Neuronal stem cell (in vitro differentiated cells): Measurements from ENCODE around the gene CCDC127.
A peak's percentile ranks its signal among the peaks of the same experiment; 100 is the strongest.
"Not testable (repeated sequence)": the region's sequence is repeated elsewhere in the genome, so short reads cannot be mapped to it uniquely, and the experiment has no call there.

Experiments used
- DNase-seq: peaks from one replicate; pipeline ENCODE4 v3.0.0-alpha.2; 2013; ENCODE audit warnings: low spot score
- H2AFZ ChIP-seq: one replicate; pipeline ENCODE4 v1.6.1; 2013; ENCODE audit warnings: mild to moderate bottlenecking, low read length, inconsistent platforms
- H2AK5ac ChIP-seq: 2 replicates; pipeline ENCODE4 v1.6.1; 2013; ENCODE audit warnings: low read depth, mild to moderate bottlenecking, inconsistent platforms, low read length, moderate library complexity, mixed read lengths
- H2BK120ac ChIP-seq: 2 replicates; pipeline ENCODE4 v1.6.1; 2013; ENCODE audit warnings: low read depth, mild to moderate bottlenecking, inconsistent platforms, low read length, moderate library complexity, mixed read lengths
- H2BK12ac ChIP-seq: one replicate; pipeline ENCODE4 v1.6.1; 2013; ENCODE audit warnings: low read length, inconsistent platforms
- H2BK15ac ChIP-seq: 2 replicates; pipeline ENCODE4 v1.6.1; 2013; ENCODE audit warnings: mild to moderate bottlenecking, low read length, inconsistent platforms, mixed read lengths
- H2BK5ac ChIP-seq: one replicate; pipeline ENCODE4 v1.6.1; 2013; ENCODE audit warnings: inconsistent platforms, mild to moderate bottlenecking, low read length, moderate library complexity
- H3K14ac ChIP-seq: one replicate; pipeline ENCODE4 v1.6.1; 2013; ENCODE audit warnings: low read length, inconsistent platforms
- H3K18ac ChIP-seq: 2 replicates; pipeline ENCODE4 v1.6.1; 2013; ENCODE audit warnings: low read length, inconsistent platforms
- H3K23ac ChIP-seq: 2 replicates; pipeline ENCODE4 v1.6.1; 2013; ENCODE audit warnings: low read depth, mild to moderate bottlenecking, mixed read lengths, low read length, inconsistent platforms; ENCODE audit not compliant: poor library complexity
- H3K27ac ChIP-seq: replicated peaks from 3 replicates; pipeline ENCODE4 v1.5.1; 2013; ENCODE audit warnings: low read length, inconsistent platforms
- H3K27me3 ChIP-seq, 3 experiments: 2 replicates each; pipeline ENCODE4 v1.6.1; 2013; ENCODE audit warnings: low read length in 3 of 3, mild to moderate bottlenecking in 2 of 3, inconsistent platforms in 1 of 3, low read depth in 1 of 3, mixed read lengths in 1 of 3, moderate library complexity in 1 of 3; ENCODE audit not compliant: control insufficient read depth in 3 of 3, insufficient read depth in 3 of 3
- H3K36me3 ChIP-seq, 2 donors: replicated peaks in 1 of 2; 2 replicates each; pipeline ENCODE4 v1.6.1; 2013; ENCODE audit warnings: low read length in 2 of 2; ENCODE audit not compliant: control insufficient read depth in 2 of 2, insufficient read depth in 2 of 2
- H3K4ac ChIP-seq: 2 replicates; pipeline ENCODE4 v1.6.1; 2013; ENCODE audit warnings: inconsistent platforms, mild to moderate bottlenecking, low read length, moderate library complexity
- H3K4me1 ChIP-seq, 2 donors: 1 replicate in 1 of 2; 2 replicates in 1 of 2; pipeline ENCODE4 v1.6.1; 2013; ENCODE audit warnings: low read length in 2 of 2, low read depth in 1 of 2; ENCODE audit not compliant: control insufficient read depth in 2 of 2, insufficient read depth in 1 of 2
- H3K4me2 ChIP-seq: one replicate; pipeline ENCODE4 v1.6.1; 2013; ENCODE audit warnings: mild to moderate bottlenecking, low read length, inconsistent platforms; ENCODE audit not compliant: insufficient read depth, poor library complexity, severe bottlenecking
- H3K4me3 ChIP-seq, 2 donors: 2 replicates each; pipeline ENCODE4 v1.5.1; 2013; ENCODE audit warnings: low read length in 2 of 2, mild to moderate bottlenecking in 2 of 2, inconsistent platforms in 1 of 2, moderate library complexity in 1 of 2
- H3K79me1 ChIP-seq: one replicate; pipeline ENCODE4 v1.6.1; 2013; ENCODE audit warnings: low read depth, mild to moderate bottlenecking, inconsistent platforms, low read length, moderate library complexity
- H3K9ac ChIP-seq: one replicate; pipeline ENCODE4 v1.6.1; 2013; ENCODE audit warnings: mild to moderate bottlenecking, low read depth, low read length, inconsistent platforms; ENCODE audit not compliant: poor library complexity
- H3K9me3 ChIP-seq, 2 donors: replicated peaks in 1 of 2; 2 replicates each; pipeline versions ENCODE3 to v1.6.1; 2013; ENCODE audit warnings: low read length in 2 of 2, mild to moderate bottlenecking in 2 of 2, inconsistent platforms in 1 of 2, low read depth in 1 of 2, mixed read lengths in 1 of 2, moderate library complexity in 1 of 2; ENCODE audit not compliant: control insufficient read depth in 2 of 2, insufficient read depth in 1 of 2
- H4K8ac ChIP-seq: one replicate; pipeline ENCODE4 v1.6.1; 2013; ENCODE audit warnings: low read depth, mild to moderate bottlenecking, inconsistent platforms, low read length, moderate library complexity
- H4K91ac ChIP-seq: one replicate; pipeline ENCODE4 v1.6.1; 2013; ENCODE audit warnings: low read length, low read depth, mild to moderate bottlenecking, inconsistent platforms; ENCODE audit not compliant: poor library complexity
- WGBS, 2 donors: extraction: QIAGEN DNeasy Blood & Tissue Kit; methylation state at CpG; one replicate each; pipeline ENCODE4 v1.1.7; 2013; ENCODE audit warnings: missing lambda C conversion rate in 2 of 2, mixed read lengths in 1 of 2; ENCODE audit not compliant: insufficient read length in 2 of 2, insufficient replicate concordance in 1 of 2; ENCODE audit errors: extremely low coverage in 2 of 2; 5-methylcytosine and 5-hydroxymethylcytosine counted together

Gene CCDC127

GRCh38 chr5:218457-219291 lies 721 bp upstream of the CCDC127 start:
- Histone ChIP-seq H3K4me1 (peaks cover 3 to 8% of the 10 kb centered on the region in 2 donors), H4K8ac (no peak overlapping the region)

GRCh38 chr5:216076-216475 lies 1.9 kb downstream of the CCDC127 start:
- H4K8ac ChIP-seq, H2AK5ac ChIP-seq, H3K79me1 ChIP-seq, H2BK5ac ChIP-seq, H3K23ac ChIP-seq, H3K4me3 ChIP-seq, H2BK15ac ChIP-seq, H3K4me1 ChIP-seq, DNase-seq, H2BK12ac ChIP-seq, H3K18ac ChIP-seq, H3K27ac ChIP-seq, H3K27me3 ChIP-seq, H3K4ac ChIP-seq, H3K9me3 ChIP-seq, H3K4me2 ChIP-seq, H2AFZ ChIP-seq, H2BK120ac ChIP-seq, H3K14ac ChIP-seq, H4K91ac ChIP-seq, H3K9ac ChIP-seq: not testable (repeated sequence)
- peaks cover 7 to 25% of the 10 kb centered on the region in 2 donors for H3K36me3 ChIP-seq
- WGBS, 2 donors: no CpG with 5 or more reads among the region's 10 CpGs

More at GRCh38 chr5:218457-219291, 721 bp upstream of the CCDC127 start:
- Histone ChIP-seq H3K9me3 (no peaks in the 10 kb centered on the region), H2AFZ (peak overlapping the region; percentile 88), H3K36me3 (peaks cover 7 to 31% of the 10 kb centered on the region in 2 donors), H2BK12ac (no peak overlapping the region), H2BK120ac (no peak overlapping the region), H3K4me2 (peak overlapping the region; percentile 72), H3K4ac (no peak overlapping the region), H2AK5ac (peak overlapping the region; percentile 24), H3K27ac (no peak overlapping the region), H2BK5ac (peak overlapping the region; percentile 61), H3K27me3 (no peaks in the 10 kb centered on the region), H3K18ac (peak overlapping the region; percentile 77), H3K9ac (peak overlapping the region; percentile 81), H4K91ac (no peak overlapping the region), H3K14ac (no peak overlapping the region), H3K23ac (peak overlapping the region; percentile 65), H3K79me1 (peaks cover 4% of the 10 kb centered on the region), H3K4me3 (peak overlapping the region; percentile 86 to 97), H2BK15ac (no peak overlapping the region)
- no CpG with 5 or more reads among the region's 73 CpGs for WGBS, 2 donors
- DNase-seq: peak; percentile 24

GRCh38 chr5:215256-215655 lies 2.7 kb downstream of the CCDC127 start:
- not testable (repeated sequence) for H2BK12ac ChIP-seq, H3K27ac ChIP-seq
- no CpG with 5 or more reads among the region's 2 CpGs for WGBS, 2 donors

GRCh38 chr5:213803-214395 lies 4.1 kb downstream of the CCDC127 start:
- Histone ChIP-seq H3K4me1 (no peaks in the 10 kb centered on the region), H2AFZ (no peak overlapping the region), H3K23ac (no peak overlapping the region), H3K4me2 (no peak overlapping the region), H3K14ac (no peak overlapping the region), H2BK15ac (no peak overlapping the region), H2BK5ac (no peak overlapping the region), H3K4ac (no peak overlapping the region), H3K18ac (no peak overlapping the region), H3K27ac (no peak overlapping the region), H3K79me1 (peaks cover 5% of the 10 kb centered on the region), H3K9me3 (no peaks in the 10 kb centered on the region), H3K27me3 (no peaks in the 10 kb centered on the region), H3K36me3 (peaks cover 7 to 25% of the 10 kb centered on the region in 2 donors), H3K9ac (no peak overlapping the region), H2BK120ac (no peak overlapping the region), H3K4me3 (no peak overlapping the region), H2AK5ac (no peak overlapping the region), H4K91ac (no peak overlapping the region), H4K8ac (no peak overlapping the region), H2BK12ac (no peak overlapping the region)
- WGBS, 2 donors: no CpG with 5 or more reads among the region's 12 CpGs
- no peak for DNase-seq

More at GRCh38 chr5:215256-215655, 2.7 kb downstream of the CCDC127 start:
- H3K4me3 ChIP-seq, H4K91ac ChIP-seq, H2BK5ac ChIP-seq, DNase-seq, H3K27me3 ChIP-seq, H3K9ac ChIP-seq, H2AFZ ChIP-seq, H3K18ac ChIP-seq, H3K14ac ChIP-seq, H3K23ac ChIP-seq, H3K4me2 ChIP-seq, H4K8ac ChIP-seq, H3K9me3 ChIP-seq, H3K4me1 ChIP-seq, H2AK5ac ChIP-seq, H2BK120ac ChIP-seq, H3K4ac ChIP-seq, H3K79me1 ChIP-seq, H2BK15ac ChIP-seq: not testable (repeated sequence)
- peaks cover 7 to 25% of the 10 kb centered on the region in 2 donors for H3K36me3 ChIP-seq
